HFFc6 (cell line): ENCODE results near the gene PXMP4. TPM values are rescaled to one million over a fixed set of nuclear protein-coding genes. Genes with fewer than 3 reads are reported as not detected.
A peak's percentile ranks its signal among the peaks of the same experiment; 100 is the strongest.

Experiments used
- DNase-seq: peaks from one replicate; pipeline ENCODE4 v3.0.0-alpha.2; 2018
- H3K27ac Mint-ChIP-seq: 2 replicates; pipeline ENCODE4 v1.8.0; 2020; ENCODE audit warnings: mild to moderate bottlenecking, mixed read lengths
- H3K27me3 Mint-ChIP-seq: 2 replicates; pipeline ENCODE4 v1.8.0; 2021; ENCODE audit warnings: mild to moderate bottlenecking, moderate library complexity, mixed read lengths; ENCODE audit not compliant: insufficient read depth
- H3K36me3 Mint-ChIP-seq: 2 replicates; pipeline ENCODE4 v1.8.0; 2021; ENCODE audit warnings: low read depth, mixed read lengths
- H3K4me1 Mint-ChIP-seq: 2 replicates; pipeline ENCODE4 v1.8.0; 2020; ENCODE audit warnings: low read depth, mixed read lengths
- H3K4me3 Mint-ChIP-seq: 2 replicates; pipeline ENCODE4 v1.8.0; 2020; ENCODE audit warnings: mild to moderate bottlenecking, moderate library complexity, mixed read lengths
- H3K9me3 Mint-ChIP-seq: 2 replicates; pipeline ENCODE4 v1.8.0; 2020; ENCODE audit warnings: mild to moderate bottlenecking, mixed read lengths
- CTCF ChIP-seq: fragments of 200-600 bp; sonication (generic); IDR thresholded peaks from 2 replicates; pipeline ENCODE4 v1.5.0; 2021; ENCODE audit warnings: antibody characterized with exemption, mild to moderate bottlenecking
- total RNA-seq, 6 experiments: library from RNA; stranded (reverse); fragmentation: NEBNext Ultra II Directional; extraction: Animal tissue kit (Norgen Biotek cat#: 25700); gene quantifications; 2 replicates in 1 of 6; 3 replicates in 5 of 6; pipeline ENCODE4 v1.2.3, GENCODE V29; 2021

PXMP4 gene
- total RNA-seq, 6 experiments from 2014 or later, result 8.3 to 14.4 (median 11.4) TPM

- H3K27me3 Mint-ChIP-seq, result peaks cover 3% of the 10 kb centered on the region
These were observed 34.6 kb downstream of the PXMP4 start for GRCh38 chr20:33685328-33686099.

GRCh38 chr20:33684533-33685327, 35.4 kb downstream of the PXMP4 start:
- DNase-seq, result no peak
- peak overlapping the region; percentile 89 for H3K4me3 Mint-ChIP-seq
- peaks cover 47% of the 10 kb centered on the region for H3K4me1 Mint-ChIP-seq
- H3K27me3 Mint-ChIP-seq, result peaks cover 3% of the 10 kb centered on the region
- peak overlapping the region; percentile 82 for H3K27ac Mint-ChIP-seq
- TF ChIP-seq CTCF, result no peak
- no peaks in the 10 kb centered on the region for H3K9me3 Mint-ChIP-seq
- H3K36me3 Mint-ChIP-seq, result no peaks in the 10 kb centered on the region

More at GRCh38 chr20:33685328-33686099, 34.6 kb downstream of the PXMP4 start:
- no peaks in the 10 kb centered on the region for H3K36me3 Mint-ChIP-seq
- no peak for DNase-seq
- peak overlapping the region; percentile 89 for H3K4me3 Mint-ChIP-seq
- H3K4me1 Mint-ChIP-seq, result peaks cover 53% of the 10 kb centered on the region
- TF ChIP-seq CTCF, result no peak
- H3K27ac Mint-ChIP-seq, result peak overlapping the region; percentile 82
- H3K9me3 Mint-ChIP-seq, result no peaks in the 10 kb centered on the region

- H3K27me3 Mint-ChIP-seq, result peaks cover 3% of the 10 kb centered on the region
- H3K9me3 Mint-ChIP-seq, result no peaks in the 10 kb centered on the region
- TF ChIP-seq CTCF, result no peak
- H3K36me3 Mint-ChIP-seq, result no peaks in the 10 kb centered on the region
- H3K4me3 Mint-ChIP-seq, result no peak overlapping the region
- DNase-seq, result no peak
- no peak overlapping the region for H3K27ac Mint-ChIP-seq
- H3K4me1 Mint-ChIP-seq, result peaks cover 44% of the 10 kb centered on the region
These were observed 38.3 kb downstream of the PXMP4 start for GRCh38 chr20:33681728-33682353.

- Mint-ChIP-seq H3K9me3 (no peaks in the 10 kb centered on the region), H3K4me1 (peaks cover 40% of the 10 kb centered on the region), H3K27me3 (peaks cover 5% of the 10 kb centered on the region), H3K36me3 (no peaks in the 10 kb centered on the region), H3K4me3 (no peak overlapping the region), H3K27ac (no peak overlapping the region)
- no peak for DNase-seq
- TF ChIP-seq CTCF, result no peak
These were observed 38.8 kb downstream of the PXMP4 start for GRCh38 chr20:33681288-33681687.

GRCh38 chr20:33680686-33681085, 39.4 kb downstream of the PXMP4 start:
- Mint-ChIP-seq H3K9me3 (no peaks in the 10 kb centered on the region), H3K27ac (no peak overlapping the region), H3K4me1 (peaks cover 46% of the 10 kb centered on the region), H3K27me3 (peaks cover 5% of the 10 kb centered on the region), H3K4me3 (no peak overlapping the region), H3K36me3 (no peaks in the 10 kb centered on the region)
- DNase-seq, result no peak
- no peak for TF ChIP-seq CTCF
